Psoas muscle (tissue), 8 donors: ENCODE results near the gene ATP6AP1. TPM values are rescaled to one million over a fixed set of nuclear protein-coding genes. Genes with fewer than 3 reads are reported as not detected.

ENCODE experiments used
- ATAC-seq, 4 donors: fragments of 200-7000 bp; cut with Tn5 transposase; one replicate each; pipeline ENCODE4 v1.9.1; 2020; ENCODE audit warnings: moderate library complexity in 3 of 4, mild to moderate bottlenecking in 2 of 4
- DNase-seq, 2 donors: peaks; one replicate each; pipeline ENCODE4 v3.0.0-alpha.2; 2020
- H3K27ac ChIP-seq: fragments of 200-600 bp; one replicate; pipeline ENCODE4 v1.8.0; 2022
- H3K27me3 ChIP-seq, 3 donors: fragments of 200-600 bp in 1 of 3; one replicate each; pipeline versions ENCODE4 v1.6.1 to v1.8.0; 2013 to 2022; ENCODE audit warnings: low read length in 2 of 3, mild to moderate bottlenecking in 2 of 3, moderate library complexity in 1 of 3; ENCODE audit not compliant: insufficient read depth in 3 of 3
- H3K36me3 ChIP-seq, 2 donors: fragments of 200-600 bp in 1 of 2; one replicate each; pipeline versions ENCODE4 v1.6.1 to v1.8.0; 2013 to 2022; ENCODE audit warnings: low read depth in 1 of 2, mild to moderate bottlenecking in 1 of 2, moderate library complexity in 1 of 2; ENCODE audit not compliant: insufficient read depth in 1 of 2
- H3K4me1 ChIP-seq: fragments of 200-600 bp; one replicate; pipeline ENCODE4 v1.8.0; 2022
- H3K4me3 ChIP-seq: fragments of 200-600 bp; one replicate; pipeline ENCODE4 v1.8.0; 2022; ENCODE audit warnings: mild to moderate bottlenecking
- H3K9me3 ChIP-seq: fragments of 200-600 bp; one replicate; pipeline ENCODE4 v1.8.0; 2022
- CTCF ChIP-seq: fragments of 200-600 bp; IDR thresholded peaks from one replicate; pipeline ENCODE4 v1.8.0; 2022; ENCODE audit warnings: antibody characterized with exemption
- WGBS, 3 donors: extraction: QIAGEN DNeasy Blood & Tissue Kit; methylation state at CpG; one replicate each; pipeline versions ENCODE4 v1.1.6 to v1.1.7; 2013; 5-methylcytosine and 5-hydroxymethylcytosine counted together
- intact Hi-C, 2 donors: fragments of 100-400 bp; cut with DNase I; formaldehyde crosslinking; loops; one replicate each; pipeline versions ENCODE4 v1.11.0 to v1.14.2; 2022
- polyA plus RNA-seq, 3 donors: library from polyadenylated mRNA; stranded (reverse); fragments of 200-250 nt; gene quantifications; one replicate each; pipeline ENCODE4 v1.2.3, GENCODE V29; 2013
- total RNA-seq, 4 donors: library from RNA; stranded (reverse); fragmentation: NEBNext Ultra II Directional in 2 of 4; extraction: Animal tissue kit (Norgen Biotek cat#: 25700) in 2 of 4; gene quantifications; one replicate each; pipeline versions ENCODE4 v1.2.1 to v1.2.4, GENCODE V29; 2021 to 2023
- donor health status: healthy with polysubstance abuse.
- donor health status: DM: no; HTN: no; CAD: no; lungs with moderate emphysema.
- donor health status: Bipolar disorder and iron deficiency.
- donor health status: healthy.
- donor health status: DM: yes; HTN: yes; CAD: no.
- donor health status: DM: no; HTN: no; CAD: no.
- donor health status: DM: no; HTN: no; CAD: no.
- donor health status: DM: yes; HTN: yes; CAD: no.

ATP6AP1 gene
- total and polyA plus RNA-seq, 7 donors = 28.3 to 38.6 (median 34.3) TPM

GRCh38 chrX:154464806-154465365 lies 36.4 kb downstream of the ATP6AP1 start:
- H3K27ac ChIP-seq = no peak overlapping the region
- no peaks in the 10 kb centered on the region for H3K9me3 ChIP-seq
- no peak overlapping the region for H3K4me3 ChIP-seq
- H3K36me3 ChIP-seq = peaks cover 0 to 35% of the 10 kb centered on the region in 2 donors
- intact Hi-C loops = no loop called here
- H3K4me1 ChIP-seq = no peaks in the 10 kb centered on the region
- no peak for TF ChIP-seq CTCF
- WGBS, 3 donors = 92 to 94% (median 93%) methylated on average over 17 to 28 of the region's 28 CpGs
- DNase-seq (no peak), ATAC-seq (no peak)
- no peaks in the 10 kb centered on the region for H3K27me3 ChIP-seq

GRCh38 chrX:154465601-154466000 lies 37.1 kb downstream of the ATP6AP1 start:
- no peak for TF ChIP-seq CTCF
- H3K9me3 ChIP-seq = no peaks in the 10 kb centered on the region
- no peaks in the 10 kb centered on the region for H3K27me3 ChIP-seq
- H3K4me3 ChIP-seq = no peak overlapping the region
- intact Hi-C loops = no loop called here
- WGBS, 3 donors = 89 to 100% (median 91%) methylated on average over 4 to 14 of the region's 14 CpGs
- H3K4me1 ChIP-seq = no peaks in the 10 kb centered on the region
- ATAC-seq (no peak), DNase-seq (no peak)
- H3K36me3 ChIP-seq = peaks cover 0 to 42% of the 10 kb centered on the region in 2 donors
- no peak overlapping the region for H3K27ac ChIP-seq

- WGBS, 3 donors = 87 to 92% (median 90%) methylated on average over 4 to 31 of the region's 32 CpGs
- H3K27me3 ChIP-seq = no peaks in the 10 kb centered on the region
- intact Hi-C loops = no loop called here
- peaks cover 0 to 46% of the 10 kb centered on the region in 2 donors for H3K36me3 ChIP-seq
- ATAC-seq (no peak), DNase-seq (no peak)
- no peak for TF ChIP-seq CTCF
- no peak overlapping the region for H3K27ac ChIP-seq
- H3K4me3 ChIP-seq = no peak overlapping the region
- H3K9me3 ChIP-seq = no peaks in the 10 kb centered on the region
- H3K4me1 ChIP-seq = no peaks in the 10 kb centered on the region
Measured at GRCh38 chrX:154466036-154466435, 37.6 kb downstream of the ATP6AP1 start.

- Histone ChIP-seq H3K9me3 (no peaks in the 10 kb centered on the region), H3K4me1 (no peaks in the 10 kb centered on the region), H3K27ac (no peak overlapping the region), H3K36me3 (peaks cover 0 to 46% of the 10 kb centered on the region in 2 donors), H3K4me3 (no peak overlapping the region), H3K27me3 (no peaks in the 10 kb centered on the region)
- ATAC-seq = no peak
- intact Hi-C loops = no loop called here
- DNase-seq = no peak
- WGBS, 3 donors = 88 to 95% (median 92%) methylated on average over 12 to 15 of the region's 15 CpGs
- no peak for TF ChIP-seq CTCF
Measured at GRCh38 chrX:154466907-154467306, 38.4 kb downstream of the ATP6AP1 start.

- H3K4me1 ChIP-seq = no peaks in the 10 kb centered on the region
- intact Hi-C loops = no loop called here
- DNase-seq (no peak), ATAC-seq (no peak)
- no peaks in the 10 kb centered on the region for H3K9me3 ChIP-seq
- H3K27me3 ChIP-seq = no peaks in the 10 kb centered on the region
- H3K4me3 ChIP-seq = no peak overlapping the region
- H3K27ac ChIP-seq = no peak overlapping the region
- TF ChIP-seq CTCF = no peak
- H3K36me3 ChIP-seq = peaks cover 0 to 46% of the 10 kb centered on the region in 2 donors
- WGBS, 3 donors = 94 to 100% (median 96%) methylated on average over 1 to 21 of the region's 21 CpGs
Measured at GRCh38 chrX:154467556-154467955, 39.1 kb downstream of the ATP6AP1 start.
